GM21717 (cell line): ENCODE data around the gene HJV.

ENCODE experiments used
- ATAC-seq: cut with Tn5 transposase; IDR thresholded peaks from one replicate; pipeline ENCODE4 v1.9.1; 2021; ENCODE audit warnings: mild to moderate bottlenecking, moderate library complexity; ENCODE audit not compliant: unreplicated experiment

HJV gene

GRCh38 chr1:145994391-145995120, 27.0 kb downstream of the HJV start:
- no peak for ATAC-seq

DNA sequence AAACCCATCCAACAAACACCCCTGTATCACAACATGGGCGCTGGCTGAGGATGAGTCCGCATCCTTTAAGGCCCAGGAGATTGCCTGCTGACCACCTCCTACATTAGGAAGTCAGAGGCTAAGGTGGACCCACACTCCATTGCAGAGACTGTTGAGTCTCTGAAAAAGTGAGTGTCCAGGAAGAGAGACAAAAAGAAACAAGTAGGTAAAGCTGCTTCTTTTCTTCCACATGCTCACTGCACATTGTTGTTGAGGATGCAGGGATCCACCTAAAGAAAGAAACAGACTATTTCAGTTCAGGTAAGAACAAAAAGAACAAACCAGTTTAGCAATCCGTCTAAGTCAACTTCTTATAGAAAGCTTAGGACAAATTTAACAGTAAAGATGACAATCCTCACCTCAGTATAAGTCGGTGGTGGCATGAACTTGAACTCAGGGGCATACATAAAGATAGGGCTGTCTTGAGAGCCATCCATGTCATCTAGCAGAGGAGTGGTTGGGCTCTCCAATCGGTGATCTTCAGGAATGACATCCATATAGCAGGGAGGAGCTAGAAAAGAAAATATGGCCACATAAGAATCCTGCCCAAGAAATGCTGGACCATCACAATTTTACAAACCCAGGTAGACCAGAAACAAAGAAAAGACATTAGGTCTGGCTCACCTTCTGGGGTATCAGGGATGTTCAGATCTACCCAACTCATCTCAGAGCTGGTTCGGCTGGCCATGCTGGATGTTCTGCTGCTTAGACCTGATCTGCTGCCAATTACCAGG, 27.7 kb downstream of the HJV start:
- no peak for ATAC-seq

GRCh38 chr1:145992958-145993617, 28.4 kb downstream of the HJV start:
- no peak for ATAC-seq

DNA sequence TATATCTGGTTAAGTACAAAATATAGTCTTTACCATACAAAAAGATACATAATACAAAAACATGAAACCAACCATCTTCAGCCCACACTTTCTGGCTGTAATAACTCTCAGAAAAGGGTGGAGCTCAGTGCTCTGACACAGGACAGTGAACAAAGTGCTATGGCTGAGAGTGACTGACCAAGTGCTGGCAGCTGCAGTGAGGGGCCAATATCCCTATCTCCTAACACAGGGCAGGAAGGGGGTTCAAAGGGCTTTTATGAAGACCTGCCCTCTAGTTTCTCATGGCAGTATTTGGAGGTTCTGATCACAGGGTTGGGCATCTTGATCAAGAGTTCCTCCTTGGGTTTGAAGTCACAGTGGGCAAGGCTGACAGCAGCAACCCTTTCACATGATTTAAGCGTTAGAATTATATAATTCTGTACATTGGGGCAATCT, 29.0 kb downstream of the HJV start:
- no peak for ATAC-seq

DNA sequence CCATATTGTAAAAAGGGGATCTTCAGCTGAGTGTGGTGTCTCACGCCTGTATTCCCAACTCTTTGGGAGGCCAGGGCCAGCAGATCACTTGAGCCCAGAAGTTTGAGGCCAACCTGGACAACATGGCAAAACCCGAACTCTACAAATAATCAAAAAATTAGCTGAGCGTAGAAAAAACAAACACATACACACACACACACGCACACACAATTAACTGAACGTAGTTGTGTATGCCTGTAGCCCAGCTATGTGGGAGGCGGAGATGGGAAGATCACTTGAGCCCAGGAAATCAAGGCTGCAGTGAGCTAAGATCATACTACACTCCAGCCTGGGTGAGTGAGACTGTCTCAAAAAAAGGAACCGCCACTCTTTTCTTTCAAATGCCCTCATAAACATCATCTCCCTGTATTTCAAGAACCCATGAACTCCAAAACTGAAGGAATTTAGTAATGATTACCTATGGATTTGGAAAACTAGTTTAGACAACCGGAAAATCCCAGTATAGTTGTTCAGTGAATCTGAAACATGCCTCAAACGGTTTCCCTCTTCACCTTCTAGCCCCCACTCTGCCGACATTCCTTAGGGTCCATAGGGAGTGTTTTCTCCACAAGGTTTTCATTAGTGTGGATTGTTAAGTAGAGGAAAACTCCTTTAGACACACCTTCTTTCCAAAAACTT, 29.7 kb downstream of the HJV start:
- ATAC-seq: no peak

GRCh38 chr1:145990249-145990855, 31.2 kb downstream of the HJV start:
- ATAC-seq: no peak

DNA sequence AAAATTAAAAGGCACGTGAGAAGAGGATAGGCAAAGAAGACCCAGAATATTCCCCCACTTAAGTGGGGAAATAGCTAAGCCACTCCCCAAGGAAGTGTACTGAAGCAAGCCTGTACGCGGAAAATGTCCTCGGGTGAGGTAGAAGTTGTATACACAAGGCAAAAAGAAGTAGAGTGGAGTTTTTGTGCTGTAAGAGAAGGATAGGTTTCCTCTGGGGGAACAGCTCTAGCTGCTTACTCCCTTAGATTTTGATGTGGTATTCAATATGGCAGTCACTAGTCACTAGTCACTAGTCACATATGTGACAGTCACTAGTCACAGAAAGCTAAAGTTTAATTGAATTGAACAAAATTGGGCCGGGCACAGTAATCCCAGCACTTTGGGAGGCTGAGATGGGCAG, 32.8 kb downstream of the HJV start:
- no peak for ATAC-seq

DNA sequence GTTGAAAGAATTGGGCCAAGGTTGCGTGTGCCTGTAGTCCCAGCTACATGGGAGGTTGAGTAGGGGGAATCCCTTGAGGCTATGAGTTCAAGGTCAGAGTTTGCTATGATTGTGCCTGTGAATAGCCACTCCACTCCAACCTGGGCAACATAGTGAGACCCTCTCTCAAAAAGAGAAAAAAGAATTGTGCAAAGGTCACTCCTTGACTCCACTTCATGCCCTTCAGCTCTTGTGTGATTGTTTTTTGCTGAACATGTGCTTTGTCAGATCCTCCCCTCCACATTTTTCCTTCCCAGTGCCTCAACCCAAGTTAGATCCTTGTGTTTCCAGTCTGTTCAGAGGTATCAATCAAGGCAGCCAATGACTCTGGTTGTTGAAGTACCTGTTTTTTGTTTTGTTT, 33.6 kb downstream of the HJV start:
- ATAC-seq: no peak

- ATAC-seq: no peak
These were observed 35.0 kb downstream of the HJV start for GRCh38 chr1:145986551-145986950.

GRCh38 chr1:145985502-145986439, 35.8 kb downstream of the HJV start:
- no peak for ATAC-seq

- no peak for ATAC-seq
These were observed 36.4 kb downstream of the HJV start for GRCh38 chr1:145985129-145985501.

DNA sequence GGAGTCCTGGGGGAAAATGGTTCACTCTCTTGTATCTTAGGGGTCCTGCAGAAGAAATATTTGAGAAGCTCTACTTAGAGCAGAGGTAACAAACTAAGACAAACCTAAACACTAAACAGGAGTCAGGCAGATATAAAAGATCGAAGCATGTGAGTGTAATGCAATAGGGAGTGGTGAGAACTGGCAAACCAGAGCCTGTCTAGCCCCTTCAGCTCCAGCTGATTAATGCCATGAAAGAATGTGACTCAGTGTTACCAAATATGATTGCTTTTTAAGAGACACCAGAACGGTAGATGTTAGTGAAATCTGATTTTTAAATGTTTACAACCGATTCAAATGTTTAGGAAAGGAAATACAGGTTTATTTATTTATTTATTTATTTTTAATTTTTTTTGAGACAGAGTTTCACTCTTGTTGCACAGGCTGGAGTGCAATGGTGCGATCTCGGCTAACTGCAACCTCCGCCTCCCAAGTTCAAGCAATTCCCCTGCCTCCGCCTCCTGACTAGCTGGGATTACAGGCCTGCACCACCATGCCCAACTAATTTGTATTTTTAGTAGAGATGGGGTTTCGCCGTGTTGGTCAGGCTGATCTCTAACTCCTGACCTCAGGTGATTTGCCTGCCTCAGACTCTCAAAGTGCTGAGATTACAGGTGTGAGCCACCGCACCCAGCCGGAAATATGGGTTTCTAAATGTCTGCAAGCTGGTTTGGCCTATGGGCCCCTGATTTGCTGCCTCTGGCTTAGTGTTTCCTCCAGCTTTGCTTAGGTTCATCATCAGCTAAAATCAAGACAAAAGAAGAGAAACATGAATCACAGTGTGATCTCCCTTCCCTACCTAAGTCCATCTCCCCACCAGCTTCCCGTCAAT, 37.3 kb downstream of the HJV start:
- no peak for ATAC-seq

GRCh38 chr1:145983206-145983675, 38.3 kb downstream of the HJV start:
- ATAC-seq: no peak

- no peak for ATAC-seq
These were observed 39.4 kb downstream of the HJV start for GRCh38 chr1:145982010-145982723.

- ATAC-seq: no peak
These were observed 41.0 kb downstream of the HJV start for GRCh38 chr1:145980457-145980994.

- peak; percentile 17 for ATAC-seq
These were observed 41.6 kb downstream of the HJV start for GRCh38 chr1:145979746-145980456.
